DMS 273 treated with DMSO at 0.1 percent for 48 hours (cell line): ENCODE data around the gene RRP36.
"Not testable (repeated sequence)": the region's sequence is repeated elsewhere in the genome, so short reads cannot be mapped to it uniquely, and the experiment has no call there.

Source experiments
- DNase-seq: peaks from one replicate; lab custom pipeline; 2025; lab: John Stamatoyannopoulos, UW

Gene RRP36

DNA sequence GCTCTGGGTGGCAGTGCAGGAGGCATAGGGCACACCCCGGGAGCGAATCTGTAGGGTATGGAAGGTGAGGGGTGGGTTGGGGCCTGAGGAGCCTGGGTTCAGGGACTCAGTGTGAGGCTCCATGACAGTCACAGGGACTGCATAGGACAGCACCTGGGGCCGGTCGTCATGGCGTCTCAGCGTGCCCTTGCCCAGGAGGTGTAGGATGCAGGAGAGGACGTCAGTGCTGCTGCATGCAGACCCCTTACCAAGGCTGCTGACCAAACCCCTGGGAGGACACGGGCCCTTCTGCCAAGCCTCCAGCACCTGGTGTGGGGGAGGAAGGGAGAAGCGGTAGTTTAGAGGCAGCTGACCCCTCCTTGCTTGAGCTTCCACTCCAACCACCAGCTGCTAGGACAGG lies 16.3 kb downstream of the RRP36 start:
- no peak for DNase-seq

DNA sequence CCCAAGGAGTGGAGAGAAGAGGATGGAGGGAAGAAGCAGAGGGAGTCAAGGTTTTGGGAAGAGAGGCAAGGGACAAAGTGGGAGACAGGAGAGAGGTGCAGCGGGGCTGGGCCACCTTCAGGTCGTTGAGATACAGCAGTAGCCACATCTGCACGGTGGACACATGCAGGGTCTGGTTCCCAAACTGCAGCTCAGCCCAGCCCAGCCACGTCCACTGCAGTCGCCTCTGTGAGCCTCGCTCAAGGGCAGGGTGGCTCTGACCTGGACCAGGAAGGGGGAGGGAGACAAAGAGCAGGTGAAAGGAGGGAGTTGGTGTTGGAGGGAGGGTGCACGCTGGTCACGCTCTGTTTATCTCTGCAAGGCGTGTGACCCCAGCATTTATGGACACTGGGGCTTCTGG lies 17.3 kb downstream of the RRP36 start:
- DNase-seq = no peak

GRCh38 chr6:43040542-43041257 lies 19.3 kb downstream of the RRP36 start:
- no peak for DNase-seq

DNA sequence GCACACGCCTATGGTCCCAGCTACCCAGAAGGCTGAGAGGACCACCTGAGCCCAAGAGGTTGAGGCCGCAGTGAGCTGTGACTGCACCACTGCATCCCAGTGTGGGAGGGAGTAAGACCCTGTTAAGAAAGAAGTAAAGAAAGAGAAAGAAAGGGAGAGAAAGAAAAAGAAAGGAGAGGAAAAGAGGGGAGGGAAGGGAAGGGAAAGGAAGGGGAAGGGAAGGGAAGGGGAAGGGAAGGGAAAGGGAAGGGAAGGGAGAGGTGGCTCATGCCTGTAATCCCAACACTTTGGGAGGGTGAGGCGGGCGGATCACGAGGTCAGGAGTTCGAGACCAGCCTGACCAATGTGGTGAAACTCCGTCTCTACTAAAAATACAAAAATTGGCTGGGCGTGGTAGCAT lies 20.1 kb downstream of the RRP36 start:
- DNase-seq = not testable (repeated sequence)

DNA sequence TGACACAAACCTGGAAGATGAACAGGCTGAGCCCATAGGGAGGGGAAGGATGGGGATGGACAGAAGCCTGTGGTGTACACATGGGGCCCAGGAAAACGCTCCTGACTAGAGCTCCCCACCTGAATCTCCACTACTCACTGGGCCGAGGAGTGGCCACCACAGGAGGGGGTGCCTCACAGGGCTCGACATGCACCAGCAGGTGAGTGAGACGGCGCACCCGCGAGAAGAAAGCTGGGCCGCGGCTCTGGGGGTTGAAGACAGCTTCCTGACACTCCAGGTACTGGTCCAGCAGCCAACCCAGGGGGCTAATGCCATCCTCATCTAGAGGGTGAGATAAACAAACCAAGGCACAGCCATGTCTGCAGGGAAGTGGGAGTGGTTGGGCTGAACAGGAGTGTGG lies 21.9 kb downstream of the RRP36 start:
- DNase-seq = no peak

DNA sequence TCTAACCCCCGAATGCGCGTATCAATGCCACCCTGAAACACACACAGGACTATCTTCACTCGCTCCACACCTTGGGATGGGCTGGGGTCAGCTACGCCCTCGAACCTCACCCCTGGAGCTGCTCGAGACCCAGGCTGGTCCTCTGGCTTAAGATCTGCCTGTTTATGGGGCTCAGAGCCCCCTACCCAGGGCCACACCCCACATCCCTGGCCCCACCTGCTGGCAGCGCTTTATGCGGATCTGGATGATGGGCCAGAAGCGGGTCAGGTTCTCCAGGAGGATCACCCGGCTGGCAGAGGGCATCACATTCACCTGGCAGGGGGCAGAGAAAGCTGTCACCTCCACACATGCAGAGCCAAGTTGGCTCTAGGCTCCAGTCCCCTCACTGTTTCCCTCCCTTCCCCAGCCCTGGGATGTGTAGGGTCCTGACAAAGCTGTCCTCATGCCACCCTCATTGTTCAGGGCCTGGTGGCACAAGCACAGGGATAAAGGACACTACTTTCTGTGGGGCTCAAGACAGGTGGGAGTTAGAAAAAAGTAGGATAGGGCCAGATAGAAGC lies 24.0 kb downstream of the RRP36 start:
- DNase-seq = no peak

DNA sequence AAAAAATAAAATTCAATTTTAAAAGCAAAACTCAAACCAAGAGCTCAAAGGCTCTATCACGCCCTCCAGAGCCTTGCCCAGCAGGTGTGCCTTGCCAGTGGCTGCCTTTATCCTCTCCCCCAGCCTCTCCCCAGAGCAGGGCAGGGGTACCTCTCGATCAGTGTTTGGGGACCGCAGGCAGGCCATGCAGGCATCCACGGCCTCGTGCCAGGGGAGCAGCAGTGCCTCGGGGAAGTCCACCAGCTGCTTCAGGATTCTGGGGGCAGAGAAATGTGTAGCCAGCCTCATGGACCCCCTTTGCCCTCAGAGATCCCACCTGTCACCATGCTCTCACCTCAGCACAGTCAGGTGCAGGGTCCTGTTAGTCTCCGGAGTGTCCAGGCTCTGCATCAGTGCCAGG lies 26.6 kb downstream of the RRP36 start:
- DNase-seq = no peak

- DNase-seq = no peak
Measured at GRCh38 chr6:43050981-43051380, 29.6 kb downstream of the RRP36 start.

- DNase-seq = no peak
Measured at GRCh38 chr6:43052225-43052841, 30.9 kb downstream of the RRP36 start.

DNA sequence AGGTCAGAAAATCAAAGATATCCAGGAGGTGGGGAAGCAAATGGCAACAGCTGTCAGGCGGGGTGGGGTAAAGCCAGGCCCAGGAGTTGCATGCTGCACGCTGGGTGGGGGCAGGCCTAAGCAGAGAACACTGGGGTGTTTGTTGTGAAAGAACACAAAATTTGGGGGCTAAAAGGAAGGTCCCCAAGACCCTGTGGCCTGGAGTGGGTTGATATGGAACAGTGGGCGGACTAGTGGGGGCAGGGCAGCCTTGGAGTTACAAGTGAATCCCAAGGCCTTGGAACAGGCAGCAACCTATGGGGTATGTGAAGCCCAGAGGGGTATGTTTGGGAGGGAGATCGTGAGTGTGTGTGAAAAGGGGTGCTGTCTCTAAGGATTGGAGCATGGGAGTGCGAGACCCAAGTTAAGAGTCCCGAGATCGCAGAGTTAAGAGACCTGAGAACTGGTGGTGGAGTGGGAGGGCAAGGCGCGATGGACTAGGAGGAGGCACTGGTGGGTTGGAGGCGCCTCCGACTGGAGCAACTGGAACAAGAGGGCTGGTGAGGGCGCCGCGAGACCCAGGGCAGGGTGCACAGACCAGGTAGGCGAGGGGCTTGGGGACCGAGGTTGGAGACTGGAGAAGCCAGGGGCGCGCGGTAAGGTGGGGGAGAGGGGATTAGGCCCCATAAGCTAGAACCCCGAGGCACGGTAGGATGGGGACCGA lies 31.6 kb downstream of the RRP36 start:
- DNase-seq = no peak

DNA sequence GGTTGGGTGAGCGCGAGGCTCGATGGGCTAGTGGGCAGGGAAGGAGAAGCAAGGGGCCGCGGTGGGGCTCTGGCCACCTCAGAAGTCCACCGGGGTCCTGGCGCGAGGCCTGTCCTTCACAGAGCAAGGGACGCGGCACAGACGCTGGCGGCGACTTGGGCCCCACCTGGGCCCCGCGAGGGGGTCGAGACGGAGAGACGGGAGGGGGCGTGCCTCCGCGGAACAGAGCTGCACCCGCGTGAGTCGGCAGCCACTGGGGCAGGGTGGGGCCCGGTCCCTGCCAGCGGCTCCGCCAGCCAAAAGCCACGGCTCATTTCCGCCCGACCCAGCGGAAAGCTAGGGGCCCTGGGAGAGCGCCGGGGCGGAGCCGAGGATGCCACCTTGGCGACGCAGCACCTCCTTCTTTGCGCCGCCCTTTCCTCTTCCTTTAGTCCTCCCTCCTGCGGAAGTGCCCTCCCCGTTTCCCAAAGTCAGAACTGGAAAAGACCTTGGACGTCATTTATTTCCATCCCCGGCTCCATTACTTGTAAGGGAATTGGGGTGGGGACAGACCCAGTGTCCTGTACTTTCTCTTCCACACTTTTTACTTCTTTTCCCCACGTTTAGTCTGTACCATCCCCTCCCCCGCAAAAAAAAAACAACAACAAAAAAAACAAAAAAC lies 32.3 kb downstream of the RRP36 start, which contains the start of gene CUL7:
Gene CUL7 (minus strand): TSS at position 307 of the 661 bp plus-strand sequence. CDS start 1,063 bp downstream, outside the sequence.
- DNase-seq = peak; percentile 91

GRCh38 chr6:43054206-43054943 lies 33.0 kb downstream of the RRP36 start:
- DNase-seq = no peak

GRCh38 chr6:43055966-43056365 lies 34.5 kb downstream of the RRP36 start:
- no peak for DNase-seq

DNA sequence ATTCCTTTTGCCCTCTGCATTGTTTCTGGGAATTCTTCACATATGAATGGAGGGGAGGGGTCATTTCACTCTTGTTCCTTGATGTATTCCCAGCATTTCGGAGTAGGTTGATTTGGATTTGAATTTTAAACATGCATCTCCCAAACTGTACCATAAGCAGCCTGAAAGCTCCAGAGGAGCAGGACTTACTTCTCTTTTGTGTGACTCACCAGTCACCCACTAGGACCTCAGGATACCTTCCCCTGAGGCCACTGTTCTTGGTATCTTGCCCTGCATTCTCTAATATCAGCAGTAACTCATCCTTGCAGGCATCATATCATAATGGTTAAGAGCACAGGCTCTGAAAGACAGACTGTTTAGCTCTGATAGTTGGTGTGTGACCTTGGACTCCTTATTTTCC lies 37.1 kb downstream of the RRP36 start:
- DNase-seq = no peak

DNA sequence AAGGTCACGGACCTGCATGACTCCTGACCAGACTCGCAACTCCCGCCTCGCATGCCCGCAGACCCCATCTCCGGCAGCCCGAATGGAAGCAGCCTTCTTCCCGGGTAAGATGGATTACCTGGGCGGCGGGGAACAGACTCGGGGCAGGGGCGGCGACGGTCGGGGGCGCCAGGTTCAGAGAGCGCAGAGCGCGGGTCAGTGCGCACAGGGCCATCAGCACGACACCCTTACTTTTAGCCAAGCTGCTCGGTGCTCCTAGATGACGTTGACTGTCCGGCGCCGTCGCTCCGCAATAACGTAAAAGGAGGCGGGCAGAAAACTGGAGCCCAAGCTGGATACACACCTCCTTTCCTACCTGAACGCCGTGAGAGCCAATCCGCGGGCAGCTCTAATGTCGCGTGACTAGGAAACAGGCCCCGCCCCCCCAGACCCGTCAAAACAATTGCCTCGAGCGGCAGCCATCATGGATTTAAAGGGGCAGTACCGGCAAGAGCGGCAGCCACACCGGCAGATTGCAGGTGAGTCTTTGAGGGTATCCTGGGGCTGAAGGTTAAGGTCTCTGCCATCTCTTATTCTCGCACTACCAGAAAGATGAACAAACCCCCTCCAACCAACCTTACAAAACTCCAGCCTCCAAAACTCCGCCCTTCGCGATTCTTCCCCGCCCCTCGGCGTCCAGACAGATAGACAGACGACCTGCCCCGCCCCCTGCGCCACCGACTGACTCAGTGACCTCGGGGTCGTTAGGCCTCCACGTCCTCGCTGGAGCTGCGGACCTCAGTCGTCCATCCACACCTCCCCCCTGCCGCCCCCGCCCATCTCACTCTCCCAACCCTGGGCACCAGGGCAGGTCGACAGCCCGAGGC lies 38.0 kb downstream of the RRP36 start, which contains the start of the genes KLC4 and MRPL2:
Gene KLC4 (plus strand): TSS at position 464 of the 866 bp plus-strand sequence. CDS start 1,705 bp downstream, outside the sequence.
Gene MRPL2 (minus strand): TSS at position 267 of the 866 bp plus-strand sequence. CDS start 53 bp downstream, at position 214.
- peak; percentile 97 for DNase-seq

DNA sequence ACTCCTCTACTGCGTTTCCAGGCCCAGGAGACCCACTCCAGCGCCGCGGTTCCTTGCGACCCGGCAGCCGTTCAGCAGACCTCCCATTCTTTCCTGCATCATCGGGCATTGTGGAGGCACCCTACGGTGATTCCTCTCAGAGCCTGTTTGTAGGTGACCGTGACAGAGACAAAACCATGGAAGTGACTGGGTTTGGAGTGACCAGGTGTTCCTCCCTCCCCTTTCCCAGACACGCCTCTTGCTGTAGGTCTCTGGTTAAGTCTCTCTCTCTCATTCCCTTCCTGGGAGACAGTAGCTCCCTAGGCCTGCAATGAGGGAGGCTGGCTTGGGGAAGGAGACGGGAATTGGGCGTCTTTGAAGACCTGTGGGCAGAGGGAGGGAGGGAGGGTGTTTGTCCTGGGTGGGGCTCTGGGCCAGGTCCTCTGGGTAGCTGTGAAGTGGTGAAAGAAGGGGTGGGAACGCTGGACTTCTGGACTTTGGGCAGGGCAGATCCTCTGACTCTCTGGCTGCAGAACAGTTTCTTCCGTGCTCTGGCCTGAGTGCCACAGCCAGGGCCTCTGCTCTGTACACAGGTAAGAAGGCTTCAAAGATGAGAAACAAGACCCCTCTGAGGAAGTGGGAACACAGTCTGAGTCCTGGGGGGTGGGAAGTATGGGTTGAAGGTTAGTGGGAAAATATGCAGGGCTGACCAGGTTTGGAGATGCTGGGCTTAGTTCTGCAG lies 38.8 kb downstream of the RRP36 start:
- no peak for DNase-seq

- DNase-seq = no peak
Measured at GRCh38 chr6:43060755-43061633, 39.6 kb downstream of the RRP36 start.

GRCh38 chr6:43061861-43062260 lies 40.4 kb downstream of the RRP36 start:
- DNase-seq = no peak

- DNase-seq = no peak
Measured at GRCh38 chr6:43062818-43063217, 41.4 kb downstream of the RRP36 start.
